Natural killer cell treated with Interleukin-12 subunit alpha and Interleukin-12 subunit beta and Interleukin-15 and Interleukin-18, amount 100 ng/mL, for 72 hours (primary cell): ENCODE data around the gene CIART. TPM values are rescaled to one million over a fixed set of nuclear protein-coding genes. Genes with fewer than 3 reads are reported as not detected.

Experiments used
- ATAC-seq, 2 donors: fragments of 150-1000 bp; cut with Tn5 transposase in 1 of 2; sonication (Bioruptor Pico), chemical (Tn5 transposase) in 1 of 2; 2 replicates each; pipeline ENCODE4 v1.10.0; 2021
- DNase-seq: peaks from one replicate; pipeline ENCODE4 v3.0.0; 2022; ENCODE audit warnings: low spot score
- H3K27ac Mint-ChIP-seq, 2 donors: 1 replicate in 1 of 2; 2 replicates in 1 of 2; pipeline ENCODE4 v1.8.0; 2022; ENCODE audit warnings: mixed read lengths in 2 of 2, mild to moderate bottlenecking in 1 of 2, moderate library complexity in 1 of 2
- H3K27me3 Mint-ChIP-seq, 2 donors: 1 replicate in 1 of 2; 2 replicates in 1 of 2; pipeline ENCODE4 v1.8.0; 2022; ENCODE audit warnings: mixed read lengths in 2 of 2
- H3K36me3 Mint-ChIP-seq: one replicate; pipeline ENCODE4 v1.8.0; 2022; ENCODE audit warnings: mixed read lengths
- H3K4me1 Mint-ChIP-seq, 2 donors: 1 replicate in 1 of 2; 2 replicates in 1 of 2; pipeline ENCODE4 v1.8.0; 2022; ENCODE audit warnings: low read depth in 2 of 2, mixed read lengths in 2 of 2, mild to moderate bottlenecking in 1 of 2
- H3K4me3 Mint-ChIP-seq: one replicate; pipeline ENCODE4 v1.8.0; 2022; ENCODE audit warnings: mixed read lengths
- H3K9me3 Mint-ChIP-seq: 2 replicates; pipeline ENCODE4 v1.8.0; 2022; ENCODE audit warnings: mixed read lengths
- total RNA-seq, 2 donors: library from RNA; stranded (reverse); gene quantifications; one replicate each; pipeline ENCODE4 v1.2.3, GENCODE V29; 2022

The CIART gene
- total RNA-seq, 2 donors from 2014 or later = 2.4 to 10.2 TPM

- Mint-ChIP-seq H3K9me3 (no peaks in the 10 kb centered on the region), H3K4me1 (peaks cover 24 to 26% of the 10 kb centered on the region in 2 donors), H3K4me3 (peak overlapping the region; percentile 89), H3K36me3 (no peaks in the 10 kb centered on the region), H3K27ac (peak overlapping the region; percentile 84 to 95), H3K27me3 (no peaks in the 10 kb centered on the region)
- ATAC-seq (no peak), DNase-seq (no peak)
Measured at GRCh38 chr1:150269451-150269850, 12.9 kb upstream of the CIART start.

GRCh38 chr1:150271291-150271959 lies 10.9 kb upstream of the CIART start:
- no peak for DNase-seq
- H3K36me3 Mint-ChIP-seq = no peaks in the 10 kb centered on the region
- no peaks in the 10 kb centered on the region for H3K9me3 Mint-ChIP-seq
- H3K27me3 Mint-ChIP-seq = no peaks in the 10 kb centered on the region
- no peak for ATAC-seq
- H3K27ac Mint-ChIP-seq = no peak overlapping the region
- no peak overlapping the region for H3K4me3 Mint-ChIP-seq
- H3K4me1 Mint-ChIP-seq = peaks cover 23 to 24% of the 10 kb centered on the region in 2 donors

GRCh38 chr1:150273311-150273710 lies 9.0 kb upstream of the CIART start:
- DNase-seq = no peak
- Mint-ChIP-seq H3K4me3 (no peak overlapping the region), H3K27ac (no peak overlapping the region), H3K27me3 (peaks cover 0 to 3% of the 10 kb centered on the region in 2 donors), H3K9me3 (no peaks in the 10 kb centered on the region), H3K4me1 (peaks cover 6 to 7% of the 10 kb centered on the region in 2 donors), H3K36me3 (no peaks in the 10 kb centered on the region)
- ATAC-seq = no peak

GRCh38 chr1:150280138-150280707 lies 2.1 kb upstream of the CIART start:
- ATAC-seq = no peak
- H3K4me1 Mint-ChIP-seq = peaks cover 21% of the 10 kb centered on the region in 2 donors
- H3K27me3 Mint-ChIP-seq = peaks cover 7 to 27% of the 10 kb centered on the region in 2 donors
- DNase-seq = no peak
- no peaks in the 10 kb centered on the region for H3K36me3 Mint-ChIP-seq
- no peak overlapping the region for H3K27ac Mint-ChIP-seq
- H3K9me3 Mint-ChIP-seq = no peaks in the 10 kb centered on the region
- H3K4me3 Mint-ChIP-seq = peak overlapping the region; percentile 24

- peak overlapping the region in 1 of 2 donors; percentile 56 for H3K27ac Mint-ChIP-seq
- H3K4me1 Mint-ChIP-seq = peaks cover 21% of the 10 kb centered on the region in 2 donors
- ATAC-seq (peak; percentile 55 to 62), DNase-seq (no peak)
- H3K36me3 Mint-ChIP-seq = no peaks in the 10 kb centered on the region
- no peaks in the 10 kb centered on the region for H3K9me3 Mint-ChIP-seq
- H3K4me3 Mint-ChIP-seq = peak overlapping the region; percentile 92
- H3K27me3 Mint-ChIP-seq = peaks cover 7 to 27% of the 10 kb centered on the region in 2 donors
Measured at GRCh38 chr1:150281221-150281757, 1.1 kb upstream of the CIART start.

- H3K36me3 Mint-ChIP-seq = no peaks in the 10 kb centered on the region
- peaks cover 21% of the 10 kb centered on the region in 2 donors for H3K4me1 Mint-ChIP-seq
- peak overlapping the region; percentile 92 for H3K4me3 Mint-ChIP-seq
- H3K9me3 Mint-ChIP-seq = no peaks in the 10 kb centered on the region
- H3K27ac Mint-ChIP-seq = peak overlapping the region; percentile 56 to 65
- peaks cover 7 to 28% of the 10 kb centered on the region in 2 donors for H3K27me3 Mint-ChIP-seq
- ATAC-seq (no peak), DNase-seq (no peak)
Measured at GRCh38 chr1:150282558-150282958, 204 bp downstream of the CIART start.

GRCh38 chr1:150283260-150283659 lies 906 bp downstream of the CIART start:
- peaks cover 21% of the 10 kb centered on the region in 2 donors for H3K4me1 Mint-ChIP-seq
- peaks cover 7 to 27% of the 10 kb centered on the region in 2 donors for H3K27me3 Mint-ChIP-seq
- H3K4me3 Mint-ChIP-seq = peak overlapping the region; percentile 92
- ATAC-seq (no peak), DNase-seq (no peak)
- no peak overlapping the region for H3K27ac Mint-ChIP-seq
- H3K9me3 Mint-ChIP-seq = no peaks in the 10 kb centered on the region
- H3K36me3 Mint-ChIP-seq = no peaks in the 10 kb centered on the region

GRCh38 chr1:150288382-150288781 lies 6.0 kb downstream of the CIART start:
- peaks cover 0 to 11% of the 10 kb centered on the region in 2 donors for H3K27me3 Mint-ChIP-seq
- no peaks in the 10 kb centered on the region for H3K9me3 Mint-ChIP-seq
- no peak overlapping the region for H3K27ac Mint-ChIP-seq
- ATAC-seq (no peak), DNase-seq (no peak)
- H3K36me3 Mint-ChIP-seq = no peaks in the 10 kb centered on the region
- H3K4me1 Mint-ChIP-seq = peaks cover 6 to 7% of the 10 kb centered on the region in 2 donors
- no peak overlapping the region for H3K4me3 Mint-ChIP-seq

GRCh38 chr1:150288822-150289221 lies 6.5 kb downstream of the CIART start:
- H3K36me3 Mint-ChIP-seq = no peaks in the 10 kb centered on the region
- H3K9me3 Mint-ChIP-seq = no peaks in the 10 kb centered on the region
- peaks cover 0 to 11% of the 10 kb centered on the region in 2 donors for H3K27me3 Mint-ChIP-seq
- no peak overlapping the region for H3K4me3 Mint-ChIP-seq
- no peak for DNase-seq
- ATAC-seq = no peak
- no peak overlapping the region for H3K27ac Mint-ChIP-seq
- peaks cover 9 to 10% of the 10 kb centered on the region in 2 donors for H3K4me1 Mint-ChIP-seq

GRCh38 chr1:150293433-150294253 lies 11.3 kb downstream of the CIART start, which contains the start of gene MRPS21:
TSS of gene MRPS21 (plus strand) at chr1:150293861. CDS start at chr1:150294367, 506 bp downstream.
- DNase-seq (peak; percentile 92), ATAC-seq (peak; percentile 99 to 100)
- peak within 1 kb of the TSS; percentile 87 to 94 for H3K27ac Mint-ChIP-seq
- no peaks in the 10 kb centered on the region for H3K9me3 Mint-ChIP-seq
- peaks cover 14% of the 10 kb centered on the region for H3K36me3 Mint-ChIP-seq
- H3K4me1 Mint-ChIP-seq = peaks cover 20 to 24% of the 10 kb centered on the region in 2 donors
- peak within 1 kb of the TSS; percentile 93 for H3K4me3 Mint-ChIP-seq
- peaks cover 0 to 4% of the 10 kb centered on the region in 2 donors for H3K27me3 Mint-ChIP-seq

- DNase-seq (no peak), ATAC-seq (no peak)
- H3K9me3 Mint-ChIP-seq = no peaks in the 10 kb centered on the region
- H3K27ac Mint-ChIP-seq = peak overlapping the region; percentile 1 to 9
- peaks cover 20 to 24% of the 10 kb centered on the region in 2 donors for H3K4me1 Mint-ChIP-seq
- peak overlapping the region; percentile 34 for H3K4me3 Mint-ChIP-seq
- peaks cover 0 to under 1% of the 10 kb centered on the region in 2 donors for H3K27me3 Mint-ChIP-seq
- peaks cover 14% of the 10 kb centered on the region for H3K36me3 Mint-ChIP-seq
Measured at GRCh38 chr1:150295476-150295875, 13.1 kb downstream of the CIART start.

GRCh38 chr1:150299716-150300115 lies 17.4 kb downstream of the CIART start:
- peaks cover 27% of the 10 kb centered on the region for H3K36me3 Mint-ChIP-seq
- DNase-seq = no peak

GRCh38 chr1:150302338-150302737 lies 20.0 kb downstream of the CIART start:
- H3K36me3 Mint-ChIP-seq = peaks cover 13% of the 10 kb centered on the region
- no peaks in the 10 kb centered on the region for H3K9me3 Mint-ChIP-seq
- no peak overlapping the region for H3K4me3 Mint-ChIP-seq
- H3K27me3 Mint-ChIP-seq = no peaks in the 10 kb centered on the region
- no peak for DNase-seq
- H3K27ac Mint-ChIP-seq = no peak overlapping the region
- no peak for ATAC-seq
- peaks cover 3 to 5% of the 10 kb centered on the region in 2 donors for H3K4me1 Mint-ChIP-seq

More at GRCh38 chr1:150299716-150300115, 17.4 kb downstream of the CIART start:
- no peak for ATAC-seq
- Mint-ChIP-seq H3K27ac (no peak overlapping the region), H3K27me3 (no peaks in the 10 kb centered on the region), H3K4me3 (no peak overlapping the region), H3K4me1 (peaks cover 11 to 19% of the 10 kb centered on the region in 2 donors), H3K9me3 (no peaks in the 10 kb centered on the region)
